Measurements from ENCODE around the gene ENAH.

The ENAH gene

DNA sequence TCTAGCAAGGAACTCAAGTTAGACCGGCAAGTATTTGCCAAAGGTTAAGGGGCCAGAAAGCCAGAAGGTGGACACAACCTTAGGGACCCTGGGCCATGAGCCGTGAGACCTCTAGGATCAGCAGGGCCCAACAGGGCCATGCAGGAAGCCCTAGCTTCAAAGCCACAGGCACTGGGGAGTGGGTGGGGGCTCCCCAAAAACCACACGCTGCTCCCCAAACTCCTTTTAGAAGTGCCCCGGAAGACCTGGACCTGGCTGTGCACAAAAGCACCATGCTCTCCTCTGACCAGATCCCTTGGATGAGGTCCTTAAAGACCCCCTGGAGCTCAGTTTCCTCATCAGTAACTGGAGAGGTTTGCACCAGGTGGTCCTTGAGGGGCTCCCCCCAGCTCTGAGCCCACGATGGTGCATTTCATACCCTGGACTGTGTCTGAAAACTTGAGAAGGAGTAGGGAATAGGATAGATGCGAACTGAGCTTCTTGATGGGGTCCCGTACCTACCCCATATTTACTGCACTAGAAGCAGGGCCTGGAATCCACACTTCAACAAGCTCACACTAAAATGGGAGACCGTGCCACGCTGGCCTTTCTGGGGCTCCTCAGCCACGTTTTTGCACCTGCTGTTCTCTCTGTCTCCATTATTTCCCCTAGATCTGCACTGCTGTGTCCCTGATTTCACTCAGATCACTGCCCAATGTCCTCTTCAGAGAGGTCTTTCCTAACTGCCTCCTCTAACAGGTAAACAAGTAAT lies 184.5 kb downstream of the ENAH start:
- DNase-seq = no peak

DNA sequence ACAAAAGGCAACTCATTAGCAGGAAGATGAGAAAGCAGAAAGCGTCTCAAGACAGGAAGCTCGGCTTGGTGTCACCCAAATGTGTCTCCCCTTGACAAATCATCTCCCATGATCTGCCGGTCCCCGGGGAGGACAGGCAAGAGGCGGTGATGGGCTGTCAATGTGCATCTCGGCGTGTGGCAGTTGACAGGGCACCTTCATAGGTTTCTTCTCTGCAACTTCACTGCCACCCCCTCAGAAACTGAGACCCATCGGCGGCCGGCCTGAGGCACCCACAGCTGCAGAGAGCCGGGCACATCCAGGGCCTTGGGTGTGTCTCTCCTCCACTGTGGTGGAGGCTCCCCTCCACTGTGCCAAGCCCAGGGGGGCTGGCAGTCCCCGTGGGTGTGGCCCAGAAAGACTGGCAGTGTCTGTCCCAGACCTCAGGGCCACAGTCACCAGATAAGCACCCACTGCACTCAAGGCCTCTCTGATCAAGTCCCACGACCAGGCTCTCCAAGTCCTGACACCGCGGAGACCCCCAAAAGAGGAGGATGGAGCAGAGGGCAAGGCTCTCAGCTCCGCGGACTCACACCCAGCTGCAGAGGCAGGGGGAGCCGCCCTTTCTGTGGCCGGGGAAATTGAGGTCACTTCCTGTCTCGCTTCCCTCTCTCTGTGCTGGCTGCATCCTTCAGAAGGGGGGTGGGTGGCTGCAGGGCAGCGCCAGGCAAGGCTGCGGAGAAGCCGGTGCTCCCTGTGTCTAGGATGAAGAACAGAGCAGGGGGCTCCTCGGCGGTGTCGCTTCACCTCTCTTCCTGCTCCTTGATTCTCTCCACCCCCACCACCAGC lies 185.5 kb downstream of the ENAH start:
- DNase-seq = no peak

DNA sequence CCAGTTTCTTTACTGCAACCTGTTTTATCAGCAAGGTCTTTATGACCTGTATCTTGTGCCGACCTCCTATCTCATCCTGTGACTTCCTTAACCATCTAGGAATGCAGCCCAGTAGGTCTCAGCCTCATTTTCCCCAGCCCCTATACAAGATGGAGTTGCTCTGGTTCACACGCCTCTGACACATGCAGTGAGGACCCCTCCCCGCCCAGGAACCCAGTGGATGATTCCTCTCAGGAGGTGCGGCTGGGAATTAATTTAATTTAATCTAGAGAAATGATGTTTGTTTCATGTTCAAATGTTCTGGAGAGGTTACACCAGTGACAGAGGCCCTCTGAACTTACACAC lies 186.1 kb downstream of the ENAH start:
- no peak for DNase-seq

DNA sequence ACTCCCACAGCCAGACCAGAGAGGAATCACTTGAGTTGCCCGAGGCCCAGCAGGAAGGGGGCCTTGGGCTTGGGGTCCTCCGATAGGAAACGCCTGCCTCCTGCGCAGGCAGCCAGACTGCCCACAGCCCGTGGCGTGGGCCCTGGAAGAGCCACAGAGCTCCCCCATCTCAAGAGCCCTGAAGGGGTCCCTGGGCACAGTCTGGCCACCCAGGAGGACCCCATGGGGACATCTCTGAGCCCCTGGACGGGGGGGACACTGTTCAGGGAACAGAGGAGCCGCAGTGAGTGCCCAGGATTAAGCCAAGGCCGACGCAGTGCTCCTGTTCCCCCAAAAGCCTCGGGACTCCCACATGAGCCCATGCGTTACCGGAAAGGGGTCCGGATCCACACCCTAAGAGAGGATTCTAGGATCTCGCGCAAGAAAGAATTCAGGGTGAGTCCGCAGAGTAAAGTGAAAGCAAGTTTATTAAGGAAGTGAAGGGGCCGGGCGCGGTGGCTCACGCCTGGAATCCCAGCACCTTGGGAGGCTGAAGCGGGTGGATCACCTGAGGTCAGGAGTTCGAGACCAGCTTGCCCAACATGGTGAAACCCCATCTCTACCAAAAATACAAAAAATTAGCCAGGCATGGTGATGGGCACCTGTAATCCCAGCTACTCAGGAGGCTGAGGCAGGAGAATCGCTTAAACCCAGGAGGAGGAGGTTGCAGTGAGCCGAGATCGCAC lies 187.0 kb downstream of the ENAH start:
- no peak for DNase-seq

DNA sequence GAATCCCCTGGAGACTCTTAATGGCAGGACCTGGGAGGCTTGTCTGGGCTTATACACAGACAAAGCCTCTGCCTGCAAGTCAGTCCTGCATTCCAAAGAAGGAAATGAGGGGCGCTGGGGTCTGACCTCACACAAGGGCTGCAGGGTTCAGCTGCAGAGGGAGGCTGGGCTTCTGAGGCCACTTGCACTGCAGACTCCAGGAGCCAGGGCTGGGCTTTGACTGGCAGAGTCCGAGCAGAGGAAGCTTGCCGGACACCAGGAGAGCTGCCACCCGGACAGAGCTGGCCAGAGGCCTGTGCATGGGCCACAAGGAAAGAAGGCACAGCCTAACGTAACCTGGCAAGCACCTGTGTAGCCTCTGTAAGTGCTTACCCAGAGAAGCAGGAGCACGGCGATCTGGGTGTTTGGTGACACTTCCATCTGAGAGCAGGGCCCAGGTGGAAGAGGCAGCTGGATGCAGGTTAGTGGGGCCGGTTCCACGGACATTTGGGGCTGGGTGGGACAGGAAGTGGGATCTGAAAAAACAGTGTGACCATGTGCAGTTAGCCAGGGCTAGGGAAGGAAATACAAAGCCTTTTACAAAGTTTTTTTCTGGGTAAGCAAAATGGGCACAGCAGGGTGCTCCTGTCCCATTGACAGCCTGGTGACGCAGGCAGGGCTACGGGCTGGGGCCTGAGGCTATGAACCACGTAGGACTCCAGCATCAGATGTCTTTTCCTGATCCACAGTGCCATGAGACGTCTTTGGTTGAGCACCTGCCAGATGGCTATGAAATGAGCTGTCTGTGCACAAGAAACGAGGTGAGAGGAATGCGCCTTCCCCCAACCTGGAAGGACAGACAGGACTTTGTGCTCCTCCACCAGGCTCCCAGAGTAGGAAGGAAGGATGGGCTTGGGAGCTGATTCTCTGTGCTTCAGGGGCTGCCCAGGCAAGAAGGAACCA lies 187.8 kb downstream of the ENAH start:
- DNase-seq = no peak

DNA sequence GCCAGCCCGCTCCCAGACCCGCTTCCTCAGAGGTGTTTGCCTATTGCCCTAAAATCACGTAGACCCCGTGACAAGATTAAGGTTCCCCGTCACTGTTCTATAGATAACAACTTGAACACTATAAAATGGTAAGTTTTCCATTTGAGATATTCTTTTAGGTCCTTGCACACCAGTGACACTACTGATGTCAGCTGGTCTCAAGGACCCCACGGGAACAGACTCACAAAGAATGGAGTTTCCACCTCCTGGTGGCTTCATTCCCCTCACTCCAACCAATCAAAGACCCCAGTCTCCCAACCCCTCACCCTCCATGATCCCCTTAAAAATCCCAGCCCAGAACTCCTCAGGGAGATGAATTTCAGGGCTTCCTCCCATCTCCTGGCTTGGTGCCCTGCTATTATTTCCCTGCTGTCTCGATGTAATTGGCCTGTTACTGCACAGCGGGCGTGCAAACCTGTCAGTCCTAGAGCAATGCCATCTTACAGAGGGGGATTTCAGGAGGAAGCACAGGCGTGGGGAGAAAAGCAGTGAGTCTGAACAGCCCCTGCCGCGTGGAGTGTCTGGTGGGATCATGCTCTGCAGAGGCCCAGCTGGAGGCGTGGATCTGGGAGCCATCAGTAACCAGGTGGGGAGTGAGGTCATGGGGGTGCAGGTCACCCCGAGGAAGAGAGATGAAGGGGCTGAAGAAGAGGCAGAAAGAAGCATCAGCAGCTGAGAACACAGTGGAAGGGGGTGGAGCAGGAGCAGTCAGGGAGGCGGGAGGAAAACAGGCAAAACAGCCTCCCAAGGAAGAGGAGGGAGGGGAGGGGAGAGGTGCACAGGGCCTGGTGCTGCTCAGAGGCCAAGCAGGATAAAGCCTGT lies 190.0 kb downstream of the ENAH start:
- peak; percentile 96 for DNase-seq

DNA sequence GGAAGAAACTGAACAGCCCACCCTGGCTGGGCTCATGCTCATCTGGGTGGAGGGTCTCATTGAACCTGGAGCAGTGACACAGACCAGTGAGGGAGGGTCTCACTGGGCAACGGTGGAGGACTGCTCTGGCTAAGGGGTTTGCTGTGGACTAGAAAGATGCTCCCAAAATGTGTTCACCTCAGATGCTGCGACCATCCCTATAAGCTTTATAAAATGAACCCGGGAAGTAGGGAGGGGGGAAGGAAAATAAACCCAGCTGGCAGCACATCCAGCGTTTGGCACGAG lies 190.6 kb downstream of the ENAH start:
- DNase-seq = no peak

DNA sequence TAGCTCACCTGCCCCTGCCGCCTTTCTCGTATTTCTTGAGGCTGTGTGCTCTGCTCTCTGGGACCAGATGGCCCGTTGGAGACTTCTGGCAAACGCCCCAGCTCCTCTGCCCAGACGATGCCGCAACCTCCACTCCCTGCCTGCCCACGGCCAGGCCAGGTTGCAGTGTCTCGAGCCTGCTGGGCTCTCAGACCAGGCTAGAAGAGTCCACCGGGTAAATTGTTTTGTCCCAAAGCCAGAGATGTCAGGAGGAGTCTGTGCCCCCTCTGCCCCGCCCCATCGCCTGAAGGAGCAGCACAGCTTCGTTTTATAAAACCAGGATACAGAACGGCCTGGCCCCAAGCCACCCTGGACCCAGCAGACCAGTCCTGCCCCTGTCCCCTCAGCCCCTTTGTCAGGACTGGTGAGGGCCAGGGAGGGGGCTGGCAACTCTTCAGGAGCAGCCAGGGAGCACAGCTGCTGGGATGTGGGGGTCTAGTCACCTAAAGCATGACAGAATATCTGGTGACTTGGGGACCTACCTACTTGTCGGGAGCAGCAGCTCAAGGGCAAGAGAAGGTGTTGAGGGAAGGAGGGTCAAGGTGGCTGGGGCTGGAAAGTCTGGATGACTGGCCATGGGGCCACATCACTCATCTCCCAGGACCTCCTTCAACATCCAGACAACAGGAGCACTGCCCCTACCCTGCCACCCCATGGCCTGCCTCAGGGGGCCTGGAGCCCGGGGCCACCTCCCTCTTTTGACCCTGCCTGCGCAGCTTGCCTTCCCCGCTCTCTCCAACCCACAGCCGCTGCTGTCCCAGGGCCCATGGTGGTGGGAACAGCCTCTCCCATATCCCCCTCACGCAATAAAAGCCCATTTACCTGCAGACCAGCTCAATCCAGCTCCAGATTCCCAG lies 191.1 kb downstream of the ENAH start:
- peak; percentile 82 for DNase-seq

DNA sequence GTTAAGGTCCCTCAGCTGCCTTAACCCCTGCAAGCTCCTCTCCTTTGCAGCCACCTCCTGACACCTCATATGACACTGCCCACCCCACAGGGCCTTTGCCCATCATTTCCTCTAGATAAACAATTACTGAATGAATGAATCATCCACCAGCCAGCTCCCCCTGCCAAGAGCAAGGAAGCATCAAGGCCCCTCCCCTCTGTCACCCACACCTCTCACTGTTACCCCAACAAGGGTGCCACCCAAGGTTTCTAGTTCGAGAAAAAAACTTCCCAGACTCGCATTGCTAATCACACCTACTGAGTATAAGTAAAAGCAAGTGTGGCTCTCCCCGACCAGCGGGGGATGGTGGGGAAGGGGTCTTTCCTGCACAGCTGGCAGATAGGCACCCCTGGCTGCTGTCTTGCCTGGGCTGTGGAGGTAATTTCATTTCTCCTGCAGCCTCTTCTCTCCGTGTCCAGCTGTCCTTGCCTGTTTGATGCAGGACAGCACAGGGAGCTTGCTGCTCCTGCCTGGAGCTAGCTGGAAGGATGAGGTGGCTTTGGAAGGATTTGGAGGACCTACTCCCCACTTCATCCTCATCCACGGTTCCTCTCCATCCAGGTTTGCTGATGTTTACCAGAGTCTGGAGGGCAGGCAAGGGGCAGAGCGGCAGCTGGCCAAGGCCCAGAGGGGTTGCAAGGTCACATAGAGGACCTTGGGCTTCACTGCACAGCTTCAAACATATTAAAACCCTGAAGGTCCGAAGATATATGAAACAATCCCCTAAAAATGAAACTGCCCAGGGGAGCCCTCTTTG lies 192.0 kb downstream of the ENAH start:
- DNase-seq = peak; percentile 75

DNA sequence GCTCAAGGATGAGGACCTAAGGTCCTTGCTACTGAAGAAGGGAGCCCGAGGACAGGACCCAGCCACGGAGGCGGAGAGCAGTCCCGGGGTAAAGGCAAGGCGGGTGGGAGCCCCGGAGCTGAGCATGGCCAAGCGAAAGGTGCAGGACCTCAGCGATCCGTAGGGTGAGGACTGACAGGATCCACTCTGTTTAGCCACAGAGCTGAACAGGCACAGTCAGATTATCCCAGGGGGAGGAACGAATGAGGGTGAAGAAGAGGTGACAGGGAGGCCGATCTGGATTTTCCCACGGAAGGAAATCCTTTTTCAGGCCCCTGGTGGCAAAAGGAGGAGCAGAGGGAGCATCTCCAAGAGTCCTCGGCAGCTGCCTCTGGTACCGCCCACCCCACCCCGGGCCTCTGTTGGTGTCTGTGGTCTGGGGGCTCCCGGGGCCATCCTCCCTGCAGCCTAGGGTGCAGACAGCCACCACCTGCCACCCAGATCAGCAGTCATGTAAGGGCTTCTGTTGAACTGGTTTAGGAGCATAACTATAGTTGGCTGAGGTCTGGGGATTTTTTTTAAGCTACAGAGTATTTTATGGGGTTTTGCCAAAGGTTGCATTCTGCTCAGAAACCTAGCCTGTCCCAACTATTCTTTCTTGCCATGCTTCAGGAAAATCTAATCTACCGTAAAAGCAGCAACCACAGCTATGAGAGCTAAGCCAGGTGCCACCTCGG lies 192.7 kb downstream of the ENAH start:
- no peak for DNase-seq

DNA sequence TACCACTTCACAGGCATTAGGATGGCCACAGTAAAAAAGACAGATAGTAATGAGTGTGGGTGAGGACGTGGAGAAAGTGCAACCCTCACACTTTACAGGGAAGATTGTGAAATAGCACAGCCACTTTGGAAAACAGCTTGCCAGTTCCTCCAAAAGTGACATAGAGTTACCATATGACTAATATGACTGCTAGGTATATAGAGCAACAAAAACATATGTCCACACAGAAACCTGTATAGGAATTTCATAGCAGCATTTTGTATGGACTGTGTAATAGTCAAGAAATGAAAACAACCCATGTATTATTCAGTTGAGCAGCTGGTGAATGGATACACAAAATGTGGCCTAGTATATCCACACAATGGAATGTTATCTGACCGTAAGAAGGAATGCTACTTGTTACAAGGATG lies 194.7 kb downstream of the ENAH start:
- DNase-seq = no peak

DNA sequence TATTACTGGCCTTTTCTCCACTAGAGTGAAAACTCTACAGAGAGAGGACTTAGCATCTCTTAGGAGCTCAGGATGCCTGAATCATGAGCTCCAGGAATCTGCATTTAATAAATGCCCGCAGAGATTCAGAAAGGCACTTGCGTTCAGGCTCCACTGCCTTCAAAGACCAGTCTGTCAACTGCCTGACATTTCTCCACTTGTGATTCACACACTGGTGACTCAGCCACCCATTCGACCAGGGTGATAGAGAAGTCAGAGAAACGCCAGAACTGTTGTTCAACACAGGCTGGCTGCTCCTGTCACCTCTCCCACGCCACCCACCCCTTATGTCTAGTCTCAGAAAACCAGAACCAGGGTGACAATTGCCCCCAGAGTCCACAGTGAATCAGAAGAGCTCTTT lies 198.2 kb downstream of the ENAH start:
- DNase-seq = no peak

DNA sequence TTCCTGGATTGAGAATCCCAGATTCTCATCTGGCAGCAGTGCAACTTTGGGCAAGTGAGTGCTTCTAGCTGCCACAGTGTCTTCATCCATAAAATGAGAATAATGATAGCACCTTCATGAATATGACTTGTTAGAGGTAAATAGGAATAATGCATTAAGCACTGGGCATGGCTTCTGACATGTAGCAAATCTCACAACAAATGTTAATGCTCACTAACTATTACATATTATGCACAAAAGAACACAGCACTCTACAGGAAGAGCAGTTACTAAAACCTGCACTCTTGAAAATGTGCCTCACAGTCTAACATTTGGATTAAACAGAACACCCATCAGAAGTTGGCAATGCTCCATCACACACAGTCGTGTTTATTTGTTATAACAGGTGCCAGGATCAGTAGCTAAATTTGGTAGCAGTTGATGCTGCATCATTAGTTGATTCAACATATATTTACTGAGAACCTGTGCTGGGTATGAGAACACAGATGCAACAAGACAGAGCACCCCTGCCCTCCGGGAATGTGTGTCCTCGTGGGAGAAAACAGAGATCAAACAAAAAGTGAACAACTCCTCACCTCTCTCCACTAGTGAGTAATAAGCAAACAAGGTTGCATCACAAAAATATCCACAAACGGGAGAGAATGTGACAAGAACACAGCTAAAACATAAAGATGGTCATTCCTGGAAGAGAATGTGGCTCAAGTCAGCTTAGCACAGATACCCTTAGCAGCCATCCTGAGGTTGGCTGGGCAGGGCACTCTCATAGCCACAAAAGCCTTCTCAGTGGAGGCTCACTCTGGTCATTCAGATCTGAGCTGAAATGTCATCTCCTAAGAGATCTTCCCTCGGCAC lies 198.9 kb downstream of the ENAH start:
- peak; percentile 97 for DNase-seq

DNA sequence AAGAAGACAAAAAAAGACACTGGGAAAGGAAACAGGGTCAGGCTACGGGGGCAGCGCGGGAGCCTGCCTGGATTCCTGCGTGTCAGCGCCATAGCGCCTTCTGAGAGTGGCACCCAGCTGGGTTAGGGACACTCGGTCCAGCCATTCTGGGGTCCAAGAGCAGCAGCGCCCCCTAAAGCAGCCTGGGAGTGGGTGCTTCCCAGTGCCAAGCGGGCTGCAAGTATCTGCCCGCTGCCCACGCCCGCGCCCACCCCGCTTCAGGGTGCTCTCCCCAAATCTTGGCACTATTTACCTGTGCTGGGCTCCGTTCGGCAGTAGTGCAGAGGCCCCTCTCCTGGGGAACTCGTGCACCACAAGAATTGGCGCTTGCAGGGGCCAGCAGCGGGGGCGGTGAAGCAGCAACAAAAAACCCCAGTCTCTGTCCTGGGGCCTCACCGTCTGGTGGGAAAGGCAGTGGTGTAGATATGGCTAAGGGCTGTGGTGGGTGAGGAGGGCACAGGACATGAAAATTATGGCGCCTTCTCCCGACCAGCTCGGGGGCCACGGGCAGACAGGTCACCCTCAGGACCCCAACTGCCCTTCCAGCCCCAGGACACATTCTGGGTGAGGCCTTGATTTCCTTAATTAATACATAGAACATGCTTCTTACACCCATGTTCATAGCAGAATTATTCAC lies 200.9 kb downstream of the ENAH start:
- DNase-seq = no peak

DNA sequence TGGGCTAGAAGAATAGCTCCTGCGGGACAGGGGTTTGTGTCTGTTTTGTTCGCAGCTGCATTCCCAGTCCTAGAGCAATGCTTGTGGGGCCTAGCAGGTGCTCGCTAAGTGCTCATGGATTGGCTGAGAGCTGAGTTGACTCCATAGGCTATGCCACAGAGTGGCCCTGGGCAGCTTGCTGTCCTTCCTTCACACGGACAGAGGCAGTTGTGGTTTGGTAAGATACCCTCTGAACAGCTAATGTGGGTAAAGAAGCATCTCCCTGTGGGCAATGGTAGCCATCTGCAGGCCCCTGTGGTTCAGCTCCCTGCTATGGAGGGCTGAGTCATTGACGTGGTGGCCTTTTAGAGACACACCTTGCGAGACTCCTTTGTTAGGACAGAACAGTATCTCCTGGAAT lies 201.6 kb downstream of the ENAH start:
- DNase-seq = no peak

DNA sequence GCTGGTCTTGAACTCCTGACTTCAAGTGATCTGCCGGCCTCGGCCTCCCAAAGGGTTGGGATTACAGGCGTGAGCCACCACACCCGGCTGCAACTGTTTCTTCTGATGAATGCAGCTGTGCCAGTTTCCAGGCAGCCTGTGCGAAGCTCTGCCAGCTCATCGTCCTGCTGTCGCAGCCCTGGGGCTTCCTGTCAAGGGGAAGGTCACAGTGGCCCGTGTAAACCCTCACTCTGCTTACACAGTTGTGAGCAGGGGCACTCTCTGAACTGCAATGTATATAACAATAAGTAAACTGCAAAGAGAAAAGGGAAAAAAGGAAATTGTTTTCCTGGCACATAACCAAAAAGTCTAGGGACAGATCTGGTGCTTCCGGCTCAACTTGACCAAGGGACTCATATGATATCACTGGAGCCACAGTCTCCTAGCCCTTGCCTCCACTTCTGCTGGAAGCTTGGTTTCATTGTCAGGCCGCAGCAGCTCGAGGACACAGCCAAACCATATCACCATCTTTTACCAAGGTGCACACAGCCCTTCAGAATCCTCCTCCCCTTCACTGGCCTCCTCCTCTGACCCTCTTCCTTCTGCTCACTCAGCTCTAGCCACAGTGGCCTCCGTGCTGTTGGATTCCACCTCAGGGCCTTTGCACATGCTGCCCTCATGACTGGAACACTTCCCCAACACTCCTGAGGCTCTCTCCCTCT lies 202.3 kb downstream of the ENAH start:
- no peak for DNase-seq

DNA sequence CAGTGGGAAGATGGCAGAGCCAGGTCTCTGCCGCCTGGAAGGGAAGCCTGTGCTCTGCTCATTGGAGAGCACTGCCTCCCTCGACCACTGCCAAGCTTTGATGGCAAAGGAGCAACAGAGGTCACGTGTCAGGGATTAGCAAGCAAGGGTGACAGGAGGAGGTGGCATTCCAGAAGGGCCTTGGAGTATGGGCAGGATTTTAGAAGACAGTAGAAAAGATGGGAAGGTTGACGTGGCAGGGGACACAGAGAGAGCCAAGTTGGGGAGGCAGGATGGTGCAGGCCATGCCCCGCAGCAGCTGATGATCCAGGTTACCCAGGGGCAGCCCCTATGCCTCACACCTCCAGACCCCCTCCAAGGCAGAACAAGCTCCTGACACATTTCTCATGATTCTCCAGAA lies 203.1 kb downstream of the ENAH start:
- no peak for DNase-seq
